A549 (cell line): Measurements from ENCODE around the gene CD47. TPM values are rescaled to one million over a fixed set of nuclear protein-coding genes. Genes with fewer than 3 reads are reported as not detected.

ENCODE experiments used
- ATAC-seq, 2 experiments: fragments of 200-7000 bp in 1 of 2; fragments of >200 bp in 1 of 2; cut with Nextera tagmentation in 1 of 2; cut with Tn5 transposase in 1 of 2; 3 replicates each; pipeline versions ENCODE4 v1.8.0 to v1.9.1; 2018 to 2020; ENCODE audit warnings: mild to moderate bottlenecking in 1 of 2, moderate library complexity in 1 of 2
- CTCF ChIA-PET: fragments of 300-600 bp; sonication (Branson Sonifier 250); formaldehyde crosslinking; extraction: SDS; loops from one replicate; lab custom pipeline; 2021; ENCODE audit warnings: antibody characterized with exemption, inconsistent platforms; lab: Yijun Ruan, JAX
- POLR2A ChIA-PET: fragments of 350-600 bp; formaldehyde crosslinking; extraction: SDS; loops from one replicate; lab custom pipeline; 2021; ENCODE audit warnings: antibody characterized with exemption, inconsistent platforms; lab: Yijun Ruan, JAX
- DNase-seq, 2 experiments: peaks; one replicate each; pipeline versions ENCODE4 v3.0.0 to v3.0.0-alpha.2; 2011 to 2016; ENCODE audit warnings: low read depth in 1 of 2, low spot score in 1 of 2
- FAIRE-seq: peaks from 2 replicates; lab custom pipeline; 2011; peaks lifted over from hg19 to GRCh38; lab: Jason Lieb, UNC
- H3K27ac ChIP-seq, 2 experiments: fragments of >200 bp; sonication (Bioruptor Twin); formaldehyde crosslinking; 3 replicates each; pipeline ENCODE4 v1.5.1; 2016 to 2017
- H3K4me1 ChIP-seq: fragments of >200 bp; sonication (Bioruptor Twin); formaldehyde crosslinking; 3 replicates; pipeline ENCODE4 v1.6.1; 2016
- H3K4me2 ChIP-seq: fragments of >200 bp; sonication (Bioruptor Twin); formaldehyde crosslinking; 3 replicates; pipeline ENCODE4 v1.6.1; 2016
- H3K4me3 ChIP-seq: fragments of >200 bp; sonication (Bioruptor Twin); formaldehyde crosslinking; 3 replicates; pipeline ENCODE4 v1.5.1; 2016
- H3K9me3 ChIP-seq: fragments of >200 bp; sonication (Bioruptor Twin); formaldehyde crosslinking; 3 replicates; pipeline ENCODE4 v1.6.1; 2016
- BHLHE40 ChIP-seq: IDR thresholded peaks from 2 replicates; pipeline ENCODE4 v1.6.1; 2012; ENCODE audit warnings: low read depth, low read length, inconsistent platforms
- EP300 ChIP-seq, 2 experiments: fragments of >200 bp; sonication (Bioruptor Twin); formaldehyde crosslinking; IDR thresholded peaks; 2 replicates in 1 of 2; 3 replicates in 1 of 2; pipeline ENCODE4 v1.6.1; 2016 to 2017
- FOSL2 ChIP-seq, 2 experiments: fragments of 450-650 bp in 1 of 2; fragments of >200 bp in 1 of 2; sonication (Bioruptor Twin) in 1 of 2; formaldehyde crosslinking; IDR thresholded peaks; 2 replicates each; pipeline versions ENCODE4 v1.5.0 to v1.6.1; 2016 to 2020; ENCODE audit warnings: mild to moderate bottlenecking in 1 of 2, moderate library complexity in 1 of 2
- FOXS1 ChIP-seq: fragments of 250-450 bp; sonication (Bioruptor Pico); IDR thresholded peaks from 2 replicates; pipeline ENCODE4 v1.5.0; 2020; ENCODE audit warnings: mild to moderate bottlenecking, moderate library complexity
- HOXB13 ChIP-seq: fragments of 250-450 bp; sonication (Bioruptor Pico); IDR thresholded peaks from 2 replicates; pipeline ENCODE4 v1.5.0; 2020; ENCODE audit warnings: low read depth, mild to moderate bottlenecking, moderate library complexity
- JUNB ChIP-seq: fragments of >200 bp; sonication (Bioruptor Twin); formaldehyde crosslinking; IDR thresholded peaks from 2 replicates; pipeline ENCODE4 v1.6.1; 2016
- KDM1A ChIP-seq: fragments of 200-600 bp; sonication (generic); IDR thresholded peaks from 2 replicates; pipeline ENCODE4 v1.6.1; 2016; ENCODE audit warnings: low read depth, mild to moderate bottlenecking
- KDM5A ChIP-seq: fragments of 200-600 bp; sonication (generic); IDR thresholded peaks from 2 replicates; pipeline ENCODE4 v1.6.1; 2016; ENCODE audit warnings: antibody characterized with exemption, mild to moderate bottlenecking
- NFE2L2 ChIP-seq: fragments of 150-350 bp; conservative IDR thresholded peaks from 2 replicates; pipeline ENCODE4 v1.6.1; 2014; ENCODE audit warnings: low read length
- RARB ChIP-seq: fragments of 250-450 bp; sonication (Bioruptor Pico); IDR thresholded peaks from 2 replicates; pipeline ENCODE4 v1.8.0; 2021; ENCODE audit warnings: mild to moderate bottlenecking, moderate library complexity
- RCOR1 ChIP-seq: fragments of 150-350 bp; IDR thresholded peaks from 2 replicates; pipeline ENCODE4 v1.6.1; 2014; ENCODE audit warnings: antibody characterized with exemption, low read length, low read depth
- TFCP2L1 ChIP-seq: fragments of 250-450 bp; sonication (Bioruptor Pico); IDR thresholded peaks from 2 replicates; pipeline ENCODE4 v1.5.0; 2021; ENCODE audit warnings: mild to moderate bottlenecking
- ZC3H11A ChIP-seq: fragments of 450-650 bp; IDR thresholded peaks from 2 replicates; pipeline ENCODE4 v1.6.1; 2014; ENCODE audit warnings: antibody characterized with exemption, mild to moderate bottlenecking
- WGBS: methylation state at CpG from one replicate; pipeline ENCODE4 v1.1.6; 2017; ENCODE audit errors: missing lambda C conversion rate; 5-methylcytosine and 5-hydroxymethylcytosine counted together
- polyA plus RNA-seq, 4 experiments: library from polyadenylated mRNA; depleted of rRNA in 3 of 4; stranded (reverse); fragments of >200 nt; fragmentation: RNase III in 1 of 4; extraction: RNeasy Plus Mini Kit Qiagen cat#74134 plus additional on column Dnase treatment in 1 of 4; gene quantifications; 2 replicates in 3 of 4; 3 replicates in 1 of 4; pipeline ENCODE4 v1.2.3, GENCODE V29; 2011 to 2017
- TF ChIP-seq, protein P1 (sequence below): fragments of >200 bp; sonication (Bioruptor Twin); formaldehyde crosslinking; IDR thresholded peaks from 3 replicates; pipeline ENCODE4 v1.5.1; 2016
- TF ChIP-seq, protein P2 (sequence below): fragments of 200-600 bp; sonication (generic); IDR thresholded peaks from 2 replicates; pipeline ENCODE4 v1.6.1; 2016; ENCODE audit warnings: antibody characterized with exemption, mild to moderate bottlenecking, moderate library complexity

The CD47 gene
- polyA plus RNA-seq, 2 of the 4 experiments (the other 2 are of a cell fraction): 31.0 to 35.9 TPM

DNA sequence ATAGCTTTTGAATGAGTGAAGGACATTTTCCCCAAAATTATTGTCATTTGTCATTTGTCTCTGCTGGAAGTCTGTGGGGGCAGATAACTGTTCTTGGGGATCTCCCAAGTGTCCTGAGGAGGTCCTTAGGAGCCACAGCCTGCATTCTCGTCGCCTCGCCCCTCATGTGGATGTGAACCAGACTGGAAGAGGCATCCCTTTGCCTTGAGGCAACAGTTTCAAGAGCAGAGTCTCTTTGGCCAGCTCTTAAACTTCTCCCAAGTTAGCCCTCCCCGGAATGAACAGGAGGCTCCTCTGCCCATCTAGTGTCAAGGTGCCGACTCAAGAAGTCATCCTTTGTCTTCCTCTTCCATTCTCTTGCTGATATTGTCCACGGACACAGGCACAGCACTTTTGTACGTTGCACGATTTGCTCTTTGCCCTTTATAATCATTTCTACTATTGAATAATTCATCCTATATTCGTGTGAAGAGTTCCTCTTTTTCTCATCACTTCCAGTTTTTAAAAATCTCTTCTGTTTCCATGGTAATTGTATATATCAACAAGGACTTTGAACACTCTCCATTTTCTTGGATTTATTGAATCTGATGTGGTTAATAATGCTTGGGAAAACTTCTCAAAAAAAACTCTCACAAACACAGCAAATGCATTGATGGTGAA lies 40.8 kb upstream of the CD47 start:
- no peak overlapping the region for H3K4me3 ChIP-seq
- TF ChIP-seq JUNB (peak; percentile 2; the same call in 1 of the 2 replicates), FOSL2 (IDR thresholded peaks at IDR 0.05) (no peak), FOSL2 (CRISPR knock-in tag; IDR thresholded peaks at IDR 0.05) (no peak)

DNA sequence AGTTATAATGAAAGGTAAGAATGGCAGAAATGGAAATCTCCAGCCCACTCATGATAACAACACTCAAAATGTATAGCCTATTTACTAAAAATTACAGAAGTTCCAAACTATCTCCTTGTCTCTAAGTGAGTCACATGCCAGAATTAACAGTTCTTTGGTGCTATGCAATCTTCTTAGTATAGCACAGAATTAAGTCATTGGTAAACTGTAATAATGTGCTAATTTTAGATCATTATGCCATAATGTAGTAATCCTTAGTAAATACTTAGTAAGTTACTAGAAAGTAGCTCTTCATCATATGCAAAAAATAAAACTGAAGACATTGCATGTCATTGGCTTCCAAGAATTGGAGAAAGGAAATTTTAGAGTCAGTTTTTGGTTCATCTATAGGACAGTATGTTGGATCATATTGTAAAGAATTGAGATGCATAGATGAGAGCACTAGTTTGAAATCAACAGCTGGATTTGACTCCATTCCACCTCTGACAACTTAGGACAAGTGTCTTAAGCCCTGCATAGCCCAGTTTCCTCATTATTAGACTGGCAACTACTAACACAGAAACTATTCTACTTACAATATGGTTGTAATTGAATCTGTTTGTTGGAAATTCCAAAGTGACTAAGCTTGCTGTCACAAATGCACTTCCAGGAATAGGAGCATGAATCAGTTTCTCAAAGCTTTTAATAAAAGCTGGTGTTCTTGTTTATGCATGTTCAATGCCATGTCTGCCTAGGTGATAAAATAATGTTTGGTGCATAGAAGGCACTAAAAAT lies 40.1 kb upstream of the CD47 start:
- ChIA-PET POLR2A (no interaction called here), CTCF (interaction anchor here (0.6 to 1.1 kb wide), 3 partner anchors 22 to 203 kb away, joined by 3 to 5 read pairs (median 3); no protein-coding TSS in a partner anchor)
- H3K4me1 ChIP-seq: peaks cover 28% of the 10 kb centered on the region
- no peak overlapping the region for H3K4me3 ChIP-seq
- H3K4me2 ChIP-seq: peak overlapping the region; percentile 71
- DNase-seq (peak in 1 of 2 experiments; percentile 37), FAIRE-seq (no peak), ATAC-seq (peak in 1 of 2 experiments; percentile 63; a peak in 3 of 6 replicates)
- H3K9me3 ChIP-seq: no peaks in the 10 kb centered on the region
- TF ChIP-seq JUNB (peak; percentile 40; the same call in 1 of the 2 replicates), KDM5A (no peak), FOSL2 (IDR thresholded peaks at IDR 0.05) (no peak), FOSL2 (CRISPR knock-in tag; IDR thresholded peaks at IDR 0.05) (peak; percentile 68), KDM1A (no peak)
- TF ChIP-seq, protein P1, sequence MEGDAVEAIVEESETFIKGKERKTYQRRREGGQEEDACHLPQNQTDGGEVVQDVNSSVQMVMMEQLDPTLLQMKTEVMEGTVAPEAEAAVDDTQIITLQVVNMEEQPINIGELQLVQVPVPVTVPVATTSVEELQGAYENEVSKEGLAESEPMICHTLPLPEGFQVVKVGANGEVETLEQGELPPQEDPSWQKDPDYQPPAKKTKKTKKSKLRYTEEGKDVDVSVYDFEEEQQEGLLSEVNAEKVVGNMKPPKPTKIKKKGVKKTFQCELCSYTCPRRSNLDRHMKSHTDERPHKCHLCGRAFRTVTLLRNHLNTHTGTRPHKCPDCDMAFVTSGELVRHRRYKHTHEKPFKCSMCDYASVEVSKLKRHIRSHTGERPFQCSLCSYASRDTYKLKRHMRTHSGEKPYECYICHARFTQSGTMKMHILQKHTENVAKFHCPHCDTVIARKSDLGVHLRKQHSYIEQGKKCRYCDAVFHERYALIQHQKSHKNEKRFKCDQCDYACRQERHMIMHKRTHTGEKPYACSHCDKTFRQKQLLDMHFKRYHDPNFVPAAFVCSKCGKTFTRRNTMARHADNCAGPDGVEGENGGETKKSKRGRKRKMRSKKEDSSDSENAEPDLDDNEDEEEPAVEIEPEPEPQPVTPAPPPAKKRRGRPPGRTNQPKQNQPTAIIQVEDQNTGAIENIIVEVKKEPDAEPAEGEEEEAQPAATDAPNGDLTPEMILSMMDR: no peak
- H3K27ac ChIP-seq: peak overlapping the region in 1 of 2 experiments; percentile 55; a peak in 1 of 6 replicates

More for the DNA sequence above, 40.8 kb upstream of the CD47 start:
- 56% methylated on average over 9 of the region's 9 CpGs for WGBS
- H3K4me2 ChIP-seq: peak overlapping the region; percentile 71
- POLR2A ChIA-PET: no interaction called here
- peak overlapping the region in 1 of 2 experiments; percentile 55; a peak in 1 of 6 replicates for H3K27ac ChIP-seq
- FAIRE-seq (no peak), DNase-seq (no peak), ATAC-seq (peak in 1 of 2 experiments; percentile 32; a peak in 2 of 6 replicates)
- no peaks in the 10 kb centered on the region for H3K9me3 ChIP-seq
- CTCF ChIA-PET: interaction anchor here (0.8 to 1.1 kb wide), 2 partner anchors 21 to 204 kb away, joined by 3 to 5 read pairs; no protein-coding TSS in a partner anchor
- peaks cover 28% of the 10 kb centered on the region for H3K4me1 ChIP-seq

DNA sequence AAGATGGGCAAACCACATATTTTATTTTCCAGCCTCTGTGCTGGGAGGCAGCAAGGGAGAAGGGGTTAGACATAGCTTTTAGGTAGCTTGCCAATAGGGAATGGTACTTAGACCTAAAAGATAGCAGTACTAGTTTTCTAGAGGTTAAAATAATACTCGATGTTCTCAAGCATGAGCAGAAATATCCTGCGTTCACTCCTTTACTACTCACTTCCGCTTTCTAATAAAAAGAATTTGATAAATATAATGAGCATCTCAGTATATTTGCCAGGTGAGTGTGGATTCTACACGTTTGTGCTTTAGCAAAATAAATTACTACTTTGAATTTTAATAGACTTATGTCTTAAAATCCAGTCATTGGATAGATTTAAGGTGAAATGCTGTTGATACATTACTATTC lies 39.4 kb upstream of the CD47 start:
- ChIA-PET POLR2A (no interaction called here), CTCF (interaction anchor here (0.6 to 1.1 kb wide), 2 partner anchors 23 to 186 kb away, joined by 3 read pairs; no protein-coding TSS in a partner anchor)
- H3K4me2 ChIP-seq: no peak overlapping the region
- H3K4me3 ChIP-seq: no peak overlapping the region
- no peak overlapping the region for H3K27ac ChIP-seq
- peaks cover 28% of the 10 kb centered on the region for H3K4me1 ChIP-seq
- 72% methylated on average over 4 of the region's 4 CpGs for WGBS
- ATAC-seq (no peak), DNase-seq (no peak), FAIRE-seq (no peak)
- TF ChIP-seq, protein P2, sequence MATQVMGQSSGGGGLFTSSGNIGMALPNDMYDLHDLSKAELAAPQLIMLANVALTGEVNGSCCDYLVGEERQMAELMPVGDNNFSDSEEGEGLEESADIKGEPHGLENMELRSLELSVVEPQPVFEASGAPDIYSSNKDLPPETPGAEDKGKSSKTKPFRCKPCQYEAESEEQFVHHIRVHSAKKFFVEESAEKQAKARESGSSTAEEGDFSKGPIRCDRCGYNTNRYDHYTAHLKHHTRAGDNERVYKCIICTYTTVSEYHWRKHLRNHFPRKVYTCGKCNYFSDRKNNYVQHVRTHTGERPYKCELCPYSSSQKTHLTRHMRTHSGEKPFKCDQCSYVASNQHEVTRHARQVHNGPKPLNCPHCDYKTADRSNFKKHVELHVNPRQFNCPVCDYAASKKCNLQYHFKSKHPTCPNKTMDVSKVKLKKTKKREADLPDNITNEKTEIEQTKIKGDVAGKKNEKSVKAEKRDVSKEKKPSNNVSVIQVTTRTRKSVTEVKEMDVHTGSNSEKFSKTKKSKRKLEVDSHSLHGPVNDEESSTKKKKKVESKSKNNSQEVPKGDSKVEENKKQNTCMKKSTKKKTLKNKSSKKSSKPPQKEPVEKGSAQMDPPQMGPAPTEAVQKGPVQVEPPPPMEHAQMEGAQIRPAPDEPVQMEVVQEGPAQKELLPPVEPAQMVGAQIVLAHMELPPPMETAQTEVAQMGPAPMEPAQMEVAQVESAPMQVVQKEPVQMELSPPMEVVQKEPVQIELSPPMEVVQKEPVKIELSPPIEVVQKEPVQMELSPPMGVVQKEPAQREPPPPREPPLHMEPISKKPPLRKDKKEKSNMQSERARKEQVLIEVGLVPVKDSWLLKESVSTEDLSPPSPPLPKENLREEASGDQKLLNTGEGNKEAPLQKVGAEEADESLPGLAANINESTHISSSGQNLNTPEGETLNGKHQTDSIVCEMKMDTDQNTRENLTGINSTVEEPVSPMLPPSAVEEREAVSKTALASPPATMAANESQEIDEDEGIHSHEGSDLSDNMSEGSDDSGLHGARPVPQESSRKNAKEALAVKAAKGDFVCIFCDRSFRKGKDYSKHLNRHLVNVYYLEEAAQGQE: no peak
- TF ChIP-seq EP300 (IDR thresholded peaks at IDR 0.05): no peak
- TF ChIP-seq BHLHE40: no peak
- no peak for TF ChIP-seq ZC3H11A
- no peak for TF ChIP-seq FOXS1
- TF ChIP-seq RCOR1: no peak
- no peak for TF ChIP-seq TFCP2L1 (CRISPR knock-in tag)
- no peak for TF ChIP-seq HOXB13
- TF ChIP-seq NFE2L2: no peak
- TF ChIP-seq RARB (CRISPR knock-in tag): no peak
- TF ChIP-seq JUNB: no peak
- no peaks in the 10 kb centered on the region for H3K9me3 ChIP-seq
